Vagina (tissue), 2 donors: Measurements from ENCODE around the gene CYB5B.

Experiments used
- POLR2A ChIP-seq, 2 donors: fragments of 450-650 bp; IDR thresholded peaks; one replicate each; pipeline ENCODE4 v1.6.1; 2017; ENCODE audit warnings: antibody characterized with exemption in 2 of 2, mild to moderate bottlenecking in 2 of 2, moderate library complexity in 2 of 2
- TF ChIP-seq, protein P1 (sequence below), 3 experiments: fragments of 450-650 bp in 2 of 3; fragments of 200-600 bp in 1 of 3; sonication (generic) in 1 of 3; IDR thresholded peaks; one replicate each; pipeline ENCODE4 v1.5.1; 2017 to 2019; ENCODE audit warnings: antibody characterized with exemption in 3 of 3, mild to moderate bottlenecking in 2 of 3, moderate library complexity in 2 of 3

DNA sequence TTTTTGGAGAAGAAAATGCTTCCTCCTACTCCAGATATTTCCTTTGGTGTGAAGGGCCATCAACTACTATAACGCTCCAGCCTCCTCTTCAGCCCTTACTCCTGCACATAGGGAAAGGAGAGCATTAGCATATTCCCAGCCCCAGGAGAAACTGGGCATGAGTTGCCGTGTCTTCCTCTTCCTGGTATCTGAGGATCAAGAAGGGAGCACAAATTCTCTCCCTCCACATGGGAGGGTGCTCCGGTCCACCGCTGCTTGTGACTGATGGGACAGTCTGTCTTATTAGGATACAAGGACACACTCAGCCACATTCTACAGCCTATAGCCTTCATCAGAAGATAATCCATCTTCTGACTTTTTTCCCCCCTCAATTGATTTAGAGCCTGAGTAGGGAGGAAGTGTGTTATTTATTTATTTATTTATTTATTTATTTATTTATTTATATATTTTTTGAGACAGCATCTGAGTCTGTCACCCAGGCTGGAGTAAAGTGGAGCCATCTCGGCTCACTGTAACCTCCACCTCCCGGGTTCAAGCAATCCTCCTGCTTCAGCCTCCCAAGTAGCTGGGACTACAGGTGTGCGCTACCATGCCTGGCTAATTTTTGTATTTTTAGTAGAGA, 16.6 kb upstream of the CYB5B start:
- TF ChIP-seq, protein P1, sequence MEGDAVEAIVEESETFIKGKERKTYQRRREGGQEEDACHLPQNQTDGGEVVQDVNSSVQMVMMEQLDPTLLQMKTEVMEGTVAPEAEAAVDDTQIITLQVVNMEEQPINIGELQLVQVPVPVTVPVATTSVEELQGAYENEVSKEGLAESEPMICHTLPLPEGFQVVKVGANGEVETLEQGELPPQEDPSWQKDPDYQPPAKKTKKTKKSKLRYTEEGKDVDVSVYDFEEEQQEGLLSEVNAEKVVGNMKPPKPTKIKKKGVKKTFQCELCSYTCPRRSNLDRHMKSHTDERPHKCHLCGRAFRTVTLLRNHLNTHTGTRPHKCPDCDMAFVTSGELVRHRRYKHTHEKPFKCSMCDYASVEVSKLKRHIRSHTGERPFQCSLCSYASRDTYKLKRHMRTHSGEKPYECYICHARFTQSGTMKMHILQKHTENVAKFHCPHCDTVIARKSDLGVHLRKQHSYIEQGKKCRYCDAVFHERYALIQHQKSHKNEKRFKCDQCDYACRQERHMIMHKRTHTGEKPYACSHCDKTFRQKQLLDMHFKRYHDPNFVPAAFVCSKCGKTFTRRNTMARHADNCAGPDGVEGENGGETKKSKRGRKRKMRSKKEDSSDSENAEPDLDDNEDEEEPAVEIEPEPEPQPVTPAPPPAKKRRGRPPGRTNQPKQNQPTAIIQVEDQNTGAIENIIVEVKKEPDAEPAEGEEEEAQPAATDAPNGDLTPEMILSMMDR (IDR thresholded peaks at IDR 0.05): no peak
- TF ChIP-seq POLR2A (IDR thresholded peaks at IDR 0.05): no peak
